ENCODE measurements around the gene RGL2.

DNA sequence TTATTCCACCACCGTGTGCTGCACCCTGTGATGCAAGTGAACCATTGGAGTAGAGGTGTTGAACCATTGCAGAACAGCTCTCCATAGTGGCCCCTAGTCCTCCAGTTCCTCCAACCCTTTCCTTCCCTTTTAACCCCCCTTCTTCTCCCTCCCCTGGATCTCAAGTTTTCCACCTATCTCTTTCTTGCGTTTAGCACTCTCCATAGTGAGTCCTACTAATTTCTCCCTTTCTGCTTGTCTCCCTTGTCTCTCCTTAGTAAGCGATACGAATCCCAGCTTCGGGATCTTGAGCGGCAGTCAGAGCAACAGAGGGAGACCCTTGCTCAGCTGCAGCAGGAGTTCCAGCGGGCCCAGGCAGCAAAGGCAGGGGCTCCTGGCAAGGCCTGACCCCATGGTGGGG lies 8.3 kb downstream of the RGL2 start:
- TF ChIP-seq, protein P1, sequence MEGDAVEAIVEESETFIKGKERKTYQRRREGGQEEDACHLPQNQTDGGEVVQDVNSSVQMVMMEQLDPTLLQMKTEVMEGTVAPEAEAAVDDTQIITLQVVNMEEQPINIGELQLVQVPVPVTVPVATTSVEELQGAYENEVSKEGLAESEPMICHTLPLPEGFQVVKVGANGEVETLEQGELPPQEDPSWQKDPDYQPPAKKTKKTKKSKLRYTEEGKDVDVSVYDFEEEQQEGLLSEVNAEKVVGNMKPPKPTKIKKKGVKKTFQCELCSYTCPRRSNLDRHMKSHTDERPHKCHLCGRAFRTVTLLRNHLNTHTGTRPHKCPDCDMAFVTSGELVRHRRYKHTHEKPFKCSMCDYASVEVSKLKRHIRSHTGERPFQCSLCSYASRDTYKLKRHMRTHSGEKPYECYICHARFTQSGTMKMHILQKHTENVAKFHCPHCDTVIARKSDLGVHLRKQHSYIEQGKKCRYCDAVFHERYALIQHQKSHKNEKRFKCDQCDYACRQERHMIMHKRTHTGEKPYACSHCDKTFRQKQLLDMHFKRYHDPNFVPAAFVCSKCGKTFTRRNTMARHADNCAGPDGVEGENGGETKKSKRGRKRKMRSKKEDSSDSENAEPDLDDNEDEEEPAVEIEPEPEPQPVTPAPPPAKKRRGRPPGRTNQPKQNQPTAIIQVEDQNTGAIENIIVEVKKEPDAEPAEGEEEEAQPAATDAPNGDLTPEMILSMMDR (conservative IDR thresholded peaks at IDR 0.05; ENCODE audit: low read depth, low read length) = no peak
- no peak for TF ChIP-seq EZH2 (IDR thresholded peaks at IDR 0.05; ENCODE audit: borderline replicate concordance, low read depth, low read length, poor library complexity, severe bottlenecking)
